Liver (tissue), 3 donors: Measurements from ENCODE around the gene ABCA1.

Experiments used
- ATF3 ChIP-seq: IDR thresholded peaks from 2 replicates; pipeline ENCODE4 v1.6.1; 2016; ENCODE audit warnings: antibody characterized with exemption
- CTCF ChIP-seq: fragments of 150-350 bp; IDR thresholded peaks from 2 replicates; pipeline ENCODE4 v1.5.1; 2017; ENCODE audit warnings: improper control_type of control experiment, low read depth, low read length; ENCODE audit not compliant: missing input control
- GABPA ChIP-seq, 2 donors: IDR thresholded peaks in 1 of 2; conservative IDR thresholded peaks in 1 of 2; 2 replicates each; pipeline ENCODE4 v1.6.1; 2016; ENCODE audit warnings: antibody characterized with exemption in 2 of 2, mild to moderate bottlenecking in 1 of 2, moderate library complexity in 1 of 2
- RAD21 ChIP-seq, 2 donors: IDR thresholded peaks; 2 replicates each; pipeline ENCODE4 v1.6.1; 2016; ENCODE audit warnings: antibody characterized with exemption in 2 of 2, mild to moderate bottlenecking in 2 of 2
- donor health status: healthy.
- donor health status: healthy.

- TF ChIP-seq CTCF (no peak), RAD21 (IDR thresholded peaks at IDR 0.05) (no peak), ATF3 (no peak), GABPA (IDR thresholded peaks at IDR 0.05 in 1 of 2, conservative IDR thresholded peaks at IDR 0.05 in 1 of 2) (no peak)
Observed at GRCh38 chr9:104900871-104901270, 27.1 kb downstream of the ABCA1 start.
